ENCODE data around the gene MEN1. TPM values are rescaled to one million over a fixed set of nuclear protein-coding genes. Genes with fewer than 3 reads are reported as not detected.
A peak's percentile ranks its signal among the peaks of the same experiment; 100 is the strongest.

Gene MEN1
- total and polyA plus RNA-seq, 9 of the 15 experiments (the other 6 are each of a cell fraction or from before 2014, with no cell fraction given) = 3.4 to 57.2 (median 19.3) TPM

- TF ChIP-seq CBFB (CRISPR knock-in tag; IDR thresholded peaks at IDR 0.05) (0 out of 2 replicates have a peak, but pooled peaks have one; percentile 46), PML (IDR thresholded peaks at IDR 0.05; ENCODE audit: low read length) (no peak), SRSF7 (optimal IDR thresholded peaks at IDR 0.05; ENCODE audit: low read depth, low read length) (no peak), ARNT (IDR thresholded peaks at IDR 0.05) (no peak), ZNF3 (CRISPR knock-in tag; IDR thresholded peaks at IDR 0.05) (no peak), HBP1 (CRISPR knock-in tag; IDR thresholded peaks at IDR 0.05) (no peak), ZFP1 (CRISPR knock-in tag; IDR thresholded peaks at IDR 0.05) (no peak), JUN (IDR thresholded peaks at IDR 0.05; ENCODE audit: borderline replicate concordance, low read depth, low read length) (no peak), JUN (CRISPR knock-in tag; IDR thresholded peaks at IDR 0.05; ENCODE audit: borderline replicate concordance) (0 out of 2 replicates have a peak, but pooled peaks have one; percentile 57), HMG20A (CRISPR knock-in tag; conservative IDR thresholded peaks at IDR 0.05) (no peak), KDM1A (IDR thresholded peaks at IDR 0.05) (no peak), NR1H2 (CRISPR knock-in tag; IDR thresholded peaks at IDR 0.05) (no peak), GATAD2A (IDR thresholded peaks at IDR 0.05) (peak; percentile 17), PRDM10 (IDR thresholded peaks at IDR 0.05; ENCODE audit: partially characterized antibody) (no peak), FOXP1 (CRISPR knock-in tag; IDR thresholded peaks at IDR 0.05) (0 out of 2 replicates have a peak, but pooled peaks have one; percentile 7), MNT (conservative IDR thresholded peaks at IDR 0.05) (no peak), ZNF586 (CRISPR knock-in tag; conservative IDR thresholded peaks at IDR 0.05) (no peak), E2F6 (IDR thresholded peaks at IDR 0.05; ENCODE audit: borderline replicate concordance in 1 of 2, extremely low read depth in 1 of 2, insufficient read depth in 1 of 2, insufficient read length in 1 of 2, low read depth in 1 of 2, low read length in 1 of 2, poor library complexity in 1 of 2, severe bottlenecking in 1 of 2) (no peak), ZNF589 (CRISPR knock-in tag; IDR thresholded peaks at IDR 0.05; ENCODE audit: low read depth) (no peak), ARHGAP35 (IDR thresholded peaks at IDR 0.05; ENCODE audit: partially characterized antibody) (no peak), ZNF444 (CRISPR knock-in tag; IDR thresholded peaks at IDR 0.05) (no peak)
Observed at GRCh38 chr11:64843686-64844329, 33.5 kb upstream of the MEN1 start (continued).
